ENCODE measurements around the gene CD302. TPM values are rescaled to one million over a fixed set of nuclear protein-coding genes. Genes with fewer than 3 reads are reported as not detected.

The CD302 gene
- total RNA-seq, 2 experiments from 2014 or later: 0.43 to 0.74 TPM

DNA sequence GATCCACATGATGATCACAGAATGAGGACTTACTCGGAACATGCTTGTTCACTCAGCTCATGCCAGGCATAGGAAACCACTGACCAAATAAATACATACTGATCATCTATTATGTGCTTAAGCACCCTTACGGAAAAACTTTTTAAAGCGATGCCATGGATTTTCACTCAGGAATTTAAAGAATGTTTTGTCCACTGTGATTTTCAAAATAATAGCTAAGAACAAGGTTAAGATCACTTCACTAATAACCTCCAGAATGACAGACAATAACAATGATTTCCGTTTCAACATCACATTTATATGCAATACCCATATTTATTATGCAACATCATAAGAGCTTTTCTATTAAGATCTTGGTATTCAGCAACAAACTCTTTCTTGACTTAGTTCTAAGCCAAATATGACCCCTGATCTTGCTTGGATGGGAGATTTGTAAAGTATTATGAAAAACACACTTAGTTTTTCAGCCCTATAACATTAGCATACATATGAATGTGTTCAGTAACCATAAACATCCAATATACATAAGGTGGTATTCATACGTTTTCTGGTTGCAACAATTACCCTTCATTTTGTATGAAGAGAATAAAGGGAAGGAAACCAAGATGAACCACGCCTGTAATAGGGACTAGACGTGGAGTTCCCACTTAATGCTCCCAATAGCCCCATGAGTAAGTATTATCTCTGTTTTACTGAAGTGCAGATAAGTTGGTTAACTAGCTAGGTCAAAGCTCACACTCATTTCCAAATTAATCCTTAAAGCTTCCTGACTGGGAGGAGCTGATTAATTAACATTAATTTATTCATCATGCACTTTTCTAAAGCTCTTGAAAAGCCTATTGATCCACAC lies 1.9 kb downstream of the CD302 start:
- POLR2A ChIA-PET: no interaction called here

DNA sequence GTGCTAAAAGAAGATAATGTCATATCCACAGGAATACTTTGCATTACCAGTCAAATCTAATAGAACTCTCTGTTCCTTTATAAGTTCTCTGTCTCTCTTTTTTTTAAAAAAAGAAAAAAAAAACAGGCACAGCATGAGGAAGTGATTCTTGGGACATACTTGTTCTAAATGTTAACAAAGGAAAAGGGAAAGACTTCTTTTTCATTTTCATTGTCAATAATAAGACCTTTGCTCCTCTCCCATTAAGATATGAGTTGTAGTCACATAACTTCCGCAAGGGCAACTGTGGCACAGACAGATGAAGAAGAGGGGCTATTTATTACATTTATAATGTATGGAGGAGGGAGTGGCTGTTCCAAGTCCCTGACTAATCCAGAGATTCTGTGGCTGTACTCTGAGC lies 4.7 kb downstream of the CD302 start:
- CTCF ChIA-PET: no interaction called here
- no peak overlapping the region for H3K4me3 Mint-ChIP-seq
- TF ChIP-seq, protein P1, sequence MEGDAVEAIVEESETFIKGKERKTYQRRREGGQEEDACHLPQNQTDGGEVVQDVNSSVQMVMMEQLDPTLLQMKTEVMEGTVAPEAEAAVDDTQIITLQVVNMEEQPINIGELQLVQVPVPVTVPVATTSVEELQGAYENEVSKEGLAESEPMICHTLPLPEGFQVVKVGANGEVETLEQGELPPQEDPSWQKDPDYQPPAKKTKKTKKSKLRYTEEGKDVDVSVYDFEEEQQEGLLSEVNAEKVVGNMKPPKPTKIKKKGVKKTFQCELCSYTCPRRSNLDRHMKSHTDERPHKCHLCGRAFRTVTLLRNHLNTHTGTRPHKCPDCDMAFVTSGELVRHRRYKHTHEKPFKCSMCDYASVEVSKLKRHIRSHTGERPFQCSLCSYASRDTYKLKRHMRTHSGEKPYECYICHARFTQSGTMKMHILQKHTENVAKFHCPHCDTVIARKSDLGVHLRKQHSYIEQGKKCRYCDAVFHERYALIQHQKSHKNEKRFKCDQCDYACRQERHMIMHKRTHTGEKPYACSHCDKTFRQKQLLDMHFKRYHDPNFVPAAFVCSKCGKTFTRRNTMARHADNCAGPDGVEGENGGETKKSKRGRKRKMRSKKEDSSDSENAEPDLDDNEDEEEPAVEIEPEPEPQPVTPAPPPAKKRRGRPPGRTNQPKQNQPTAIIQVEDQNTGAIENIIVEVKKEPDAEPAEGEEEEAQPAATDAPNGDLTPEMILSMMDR (IDR thresholded peaks at IDR 0.05): no peak
- intact Hi-C loops (cut with micrococcal nuclease): no loop called here
- no peaks in the 10 kb centered on the region for H3K9me3 Mint-ChIP-seq
- peaks cover 8% of the 10 kb centered on the region for H3K27me3 Mint-ChIP-seq
- DNase-seq (no peak), ATAC-seq (no peak)
- H3K4me1 Mint-ChIP-seq (ENCODE audit: low read depth): peaks cover 6% of the 10 kb centered on the region
- peaks cover 1% of the 10 kb centered on the region for H3K36me3 Mint-ChIP-seq (ENCODE audit: low read depth)
- H3K27ac Mint-ChIP-seq: no peak overlapping the region
- POLR2A ChIA-PET: no interaction called here

More for the DNA sequence above, 1.9 kb downstream of the CD302 start:
- H3K36me3 Mint-ChIP-seq (ENCODE audit: low read depth): peaks cover 7% of the 10 kb centered on the region
- H3K4me3 Mint-ChIP-seq: no peak overlapping the region
- CTCF ChIA-PET: interaction anchor here (1.2 to 1.6 kb wide), 3 partner anchors 9 to 227 kb away, joined by 3 to 7 read pairs (median 4); no protein-coding TSS in a partner anchor
- H3K9me3 Mint-ChIP-seq: no peaks in the 10 kb centered on the region
- peaks cover 21% of the 10 kb centered on the region for H3K27me3 Mint-ChIP-seq
- H3K4me1 Mint-ChIP-seq (ENCODE audit: low read depth): peaks cover 7% of the 10 kb centered on the region
- intact Hi-C loops (cut with micrococcal nuclease): no loop called here
- ATAC-seq (no peak), DNase-seq (no peak)
- H3K27ac Mint-ChIP-seq: no peak overlapping the region
- TF ChIP-seq, protein P1 (IDR thresholded peaks at IDR 0.05): no peak

DNA sequence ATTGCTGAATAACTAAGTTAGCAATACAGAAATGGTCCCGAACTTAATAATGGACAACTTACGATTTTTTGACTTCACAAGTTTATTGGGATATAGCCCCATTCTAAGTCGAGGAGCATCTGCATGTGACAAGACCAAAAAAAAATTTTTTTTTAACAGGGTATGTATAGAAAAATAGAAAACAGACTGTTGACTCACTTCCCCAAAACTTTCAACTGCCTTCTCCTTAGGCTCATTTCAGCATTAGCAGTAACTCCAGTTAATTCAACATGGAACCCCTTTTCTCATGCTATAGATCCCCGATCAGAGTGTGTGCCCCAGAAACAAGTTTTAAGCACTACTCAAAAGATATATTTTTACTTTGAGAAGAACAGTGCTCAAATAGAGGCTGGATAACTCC lies 5.4 kb downstream of the CD302 start:
- CTCF ChIA-PET: interaction anchor here (0.9 kb wide), 1 partner anchor 15 kb away, joined by 3 read pairs; no protein-coding TSS in a partner anchor
- ATAC-seq: no peak
- Mint-ChIP-seq H3K27me3 (peaks cover 8% of the 10 kb centered on the region), H3K27ac (no peak overlapping the region), H3K9me3 (no peaks in the 10 kb centered on the region), H3K4me3 (no peak overlapping the region), H3K36me3 (ENCODE audit: low read depth) (no peaks in the 10 kb centered on the region), H3K4me1 (ENCODE audit: low read depth) (peaks cover 6% of the 10 kb centered on the region)
- TF ChIP-seq, protein P1 (IDR thresholded peaks at IDR 0.05): no peak
- POLR2A ChIA-PET: interaction anchor here (0.6 kb wide), 1 partner anchor 80 kb away, joined by 3 read pairs; the partner anchor contains the start of gene MARCHF7
- DNase-seq: no peak
- intact Hi-C loops (cut with micrococcal nuclease): no loop called here

DNA sequence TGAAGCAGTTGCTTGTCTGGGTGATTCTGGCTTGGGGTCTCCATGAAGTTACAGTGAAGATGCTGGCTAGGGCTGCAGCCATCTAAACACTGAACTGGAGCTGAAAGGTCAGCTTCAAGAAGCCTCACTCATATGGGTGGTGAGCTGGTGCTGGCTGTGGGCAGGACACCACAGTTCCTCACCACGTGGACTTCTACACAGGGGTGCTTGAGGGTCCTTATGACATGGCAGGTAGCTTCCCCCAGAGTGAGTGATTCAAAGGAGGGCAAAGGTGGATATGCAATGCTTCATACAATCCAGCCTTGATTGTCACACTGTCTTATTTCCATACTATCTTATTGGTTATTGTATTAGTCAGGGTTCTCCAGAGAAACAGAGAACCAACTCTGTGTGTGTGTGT lies 6.0 kb downstream of the CD302 start:
- peaks cover 4% of the 10 kb centered on the region for H3K4me1 Mint-ChIP-seq (ENCODE audit: low read depth)
- H3K9me3 Mint-ChIP-seq: no peaks in the 10 kb centered on the region
- ChIA-PET CTCF (interaction anchor here (0.7 to 0.9 kb wide), 2 partner anchors 15 to 36 kb away, joined by 3 read pairs; no protein-coding TSS in a partner anchor), POLR2A (interaction anchor here (0.6 kb wide), 1 partner anchor 80 kb away, joined by 3 read pairs; the partner anchor contains the start of gene MARCHF7)
- H3K27ac Mint-ChIP-seq: no peak overlapping the region
- ATAC-seq (no peak), DNase-seq (no peak)
- peaks cover 3% of the 10 kb centered on the region for H3K27me3 Mint-ChIP-seq
- no peaks in the 10 kb centered on the region for H3K36me3 Mint-ChIP-seq (ENCODE audit: low read depth)
- TF ChIP-seq, protein P1 (IDR thresholded peaks at IDR 0.05): no peak
- intact Hi-C loops (cut with micrococcal nuclease): no loop called here
- no peak overlapping the region for H3K4me3 Mint-ChIP-seq

DNA sequence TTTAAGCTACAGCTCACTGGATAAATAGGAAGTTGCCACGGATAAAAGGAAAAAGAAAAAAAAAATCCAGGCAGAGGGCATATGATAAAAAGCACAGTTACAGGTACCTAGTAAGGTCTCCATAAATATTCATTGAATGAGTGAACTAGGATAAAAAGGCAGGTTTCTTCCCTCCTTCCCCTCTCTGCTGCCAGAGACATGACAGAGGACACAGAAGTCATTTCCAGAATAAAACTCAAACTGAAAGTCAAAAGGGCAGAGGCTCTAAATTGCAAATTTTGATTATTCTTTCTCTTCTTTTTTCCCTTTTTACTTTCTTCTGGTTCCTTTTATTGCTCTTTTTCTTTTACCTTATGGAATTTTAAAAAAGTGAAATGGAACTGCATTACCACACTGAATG lies 7.7 kb downstream of the CD302 start:
- H3K27ac Mint-ChIP-seq: no peak overlapping the region
- no peak overlapping the region for H3K4me3 Mint-ChIP-seq
- TF ChIP-seq, protein P1 (IDR thresholded peaks at IDR 0.05): no peak
- no peak for DNase-seq
- ChIA-PET POLR2A (no interaction called here), CTCF (no interaction called here)
- no peaks in the 10 kb centered on the region for H3K9me3 Mint-ChIP-seq
- H3K36me3 Mint-ChIP-seq (ENCODE audit: low read depth): no peaks in the 10 kb centered on the region
- H3K27me3 Mint-ChIP-seq: no peaks in the 10 kb centered on the region
- peaks cover 4% of the 10 kb centered on the region for H3K4me1 Mint-ChIP-seq (ENCODE audit: low read depth)
- ATAC-seq: no peak
- intact Hi-C loops (cut with micrococcal nuclease): no loop called here
